DMS 273 (cell line): ENCODE data around the gene EPO.
"Not testable (repeated sequence)": the region's sequence is repeated elsewhere in the genome, so short reads cannot be mapped to it uniquely, and the experiment has no call there.

Source experiments
- DNase-seq: peaks from one replicate; lab custom pipeline; 2025; ENCODE audit not compliant: unreplicated experiment; lab: John Stamatoyannopoulos, UW

EPO gene

GRCh38 chr7:100701089-100701488, 19.2 kb upstream of the EPO start:
- not testable (repeated sequence) for DNase-seq

- peak; percentile 93 for DNase-seq
Observed at GRCh38 chr7:100705320-100705752, 14.9 kb upstream of the EPO start.

- peak; percentile 100 for DNase-seq
Observed at GRCh38 chr7:100705753-100706671, 14.3 kb upstream of the EPO start, which contains the start of gene POP7. TSS of gene POP7 (plus strand) at chr7:100706121. CDS start at chr7:100706831, 710 bp downstream.

- peak; percentile 66 for DNase-seq
Observed at GRCh38 chr7:100706672-100707311, 13.5 kb upstream of the EPO start.

- DNase-seq: no peak
Observed at GRCh38 chr7:100708395-100708794, 11.9 kb upstream of the EPO start.

- DNase-seq: no peak
Observed at GRCh38 chr7:100710452-100710851, 9.8 kb upstream of the EPO start.

GRCh38 chr7:100711369-100711768, 8.9 kb upstream of the EPO start:
- no peak for DNase-seq

GRCh38 chr7:100714725-100715124, 5.5 kb upstream of the EPO start:
- no peak for DNase-seq

- not testable (repeated sequence) for DNase-seq
Observed at GRCh38 chr7:100717073-100717472, 3.2 kb upstream of the EPO start.

- DNase-seq: peak; percentile 52
Observed at GRCh38 chr7:100719523-100720278, 567 bp upstream of the EPO start.

- DNase-seq: no peak
Observed at GRCh38 chr7:100720671-100721504, 620 bp downstream of the EPO start.

- no peak for DNase-seq
Observed at GRCh38 chr7:100721505-100721812, 1.2 kb downstream of the EPO start.

- DNase-seq: no peak
Observed at GRCh38 chr7:100722480-100723212, 2.4 kb downstream of the EPO start.

GRCh38 chr7:100723732-100724275, 3.5 kb downstream of the EPO start:
- no peak for DNase-seq

GRCh38 chr7:100724364-100724763, 4.1 kb downstream of the EPO start:
- DNase-seq: not testable (repeated sequence)

- no peak for DNase-seq
Observed at GRCh38 chr7:100726996-100727761, 6.9 kb downstream of the EPO start.

- no peak for DNase-seq
Observed at GRCh38 chr7:100728196-100728595, 7.9 kb downstream of the EPO start.

- no peak for DNase-seq
Observed at GRCh38 chr7:100730136-100730800, 10.0 kb downstream of the EPO start.
